ENCODE data around the gene CASP3.
"Not testable (repeated sequence)": the region's sequence is repeated elsewhere in the genome, so short reads cannot be mapped to it uniquely, and the experiment has no call there.

Gene CASP3

GRCh38 chr4:184636144-184636543 is 13.1 kb downstream of the CASP3 start:
- TF ChIP-seq CTCF (conservative IDR thresholded peaks at IDR 0.05; ENCODE audit: control insufficient read depth, insufficient read depth, low read depth, low read length) = no peak

GRCh38 chr4:184635381-184635780 is 13.9 kb downstream of the CASP3 start:
- DNase-seq (ENCODE audit: low read depth) = peak; percentile 10
- no peak for TF ChIP-seq CTCF (conservative IDR thresholded peaks at IDR 0.05; ENCODE audit: control insufficient read depth, insufficient read depth, low read depth, low read length)
- no peak overlapping the region for H3K4me3 ChIP-seq (ENCODE audit: control insufficient read depth, low read depth, low read length)

More at GRCh38 chr4:184636144-184636543, 13.1 kb downstream of the CASP3 start:
- no peak for DNase-seq (ENCODE audit: low read depth)
- no peak overlapping the region for H3K4me3 ChIP-seq (ENCODE audit: control insufficient read depth, low read depth, low read length)

- DNase-seq (ENCODE audit: low read depth) = no peak
- H3K4me3 ChIP-seq (ENCODE audit: control insufficient read depth, low read depth, low read length) = no peak overlapping the region
Observed at GRCh38 chr4:184632842-184633241, 16.4 kb downstream of the CASP3 start.

GRCh38 chr4:184628103-184628502 is 21.1 kb downstream of the CASP3 start:
- peak; percentile 38 for DNase-seq (ENCODE audit: low read depth)
- H3K4me3 ChIP-seq (ENCODE audit: control insufficient read depth, low read depth, low read length) = no peak overlapping the region
- no peak for TF ChIP-seq CTCF (conservative IDR thresholded peaks at IDR 0.05; ENCODE audit: control insufficient read depth, insufficient read depth, low read depth, low read length)

More at GRCh38 chr4:184632842-184633241, 16.4 kb downstream of the CASP3 start:
- no peak for TF ChIP-seq CTCF (conservative IDR thresholded peaks at IDR 0.05; ENCODE audit: control insufficient read depth, insufficient read depth, low read depth, low read length)

GRCh38 chr4:184625783-184626596 is 23.3 kb downstream of the CASP3 start:
- not testable (repeated sequence) for DNase-seq (ENCODE audit: low read depth); H3K4me3 ChIP-seq (ENCODE audit: control insufficient read depth, low read depth, low read length)

GRCh38 chr4:184624972-184625554 is 24.2 kb downstream of the CASP3 start:
- TF ChIP-seq CTCF (conservative IDR thresholded peaks at IDR 0.05; ENCODE audit: control insufficient read depth, insufficient read depth, low read depth, low read length) = no peak
- DNase-seq (ENCODE audit: low read depth) = no peak

GRCh38 chr4:184624504-184624903 is 24.7 kb downstream of the CASP3 start:
- not testable (repeated sequence) for H3K4me3 ChIP-seq (ENCODE audit: control insufficient read depth, low read depth, low read length); DNase-seq (ENCODE audit: low read depth)

More at GRCh38 chr4:184624972-184625554, 24.2 kb downstream of the CASP3 start:
- H3K4me3 ChIP-seq (ENCODE audit: control insufficient read depth, low read depth, low read length) = no peak overlapping the region
